Dedifferentiated amniotic fluid mesenchymal stem cell (primary cell): ENCODE measurements around the gene LYPD6.

Source experiments
- DNase-seq: peaks from one replicate; pipeline ENCODE4 v3.0.0-alpha.2; 2016; ENCODE audit errors: extremely low spot score

The LYPD6 gene

DNA sequence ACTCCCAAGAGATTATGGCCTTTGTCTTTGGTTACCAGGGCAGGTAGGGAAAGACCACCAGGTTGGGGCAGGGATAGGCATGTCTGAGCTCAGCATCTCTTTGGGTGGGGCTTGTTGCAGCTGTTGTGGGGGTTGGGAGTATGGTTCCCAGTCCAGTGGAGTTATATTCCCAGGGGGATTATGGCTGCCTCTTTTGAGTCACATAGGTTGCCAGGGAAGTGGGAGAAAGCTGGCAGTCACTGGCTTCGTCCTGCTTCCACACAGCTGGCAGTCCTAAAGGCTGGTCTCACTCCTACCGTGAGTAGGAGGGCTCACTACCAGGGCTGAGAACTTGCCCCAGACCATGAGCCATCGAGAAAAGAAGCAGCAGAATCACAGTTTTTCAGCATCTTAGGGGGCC is 79.1 kb downstream of the LYPD6 start:
- DNase-seq, result no peak

DNA sequence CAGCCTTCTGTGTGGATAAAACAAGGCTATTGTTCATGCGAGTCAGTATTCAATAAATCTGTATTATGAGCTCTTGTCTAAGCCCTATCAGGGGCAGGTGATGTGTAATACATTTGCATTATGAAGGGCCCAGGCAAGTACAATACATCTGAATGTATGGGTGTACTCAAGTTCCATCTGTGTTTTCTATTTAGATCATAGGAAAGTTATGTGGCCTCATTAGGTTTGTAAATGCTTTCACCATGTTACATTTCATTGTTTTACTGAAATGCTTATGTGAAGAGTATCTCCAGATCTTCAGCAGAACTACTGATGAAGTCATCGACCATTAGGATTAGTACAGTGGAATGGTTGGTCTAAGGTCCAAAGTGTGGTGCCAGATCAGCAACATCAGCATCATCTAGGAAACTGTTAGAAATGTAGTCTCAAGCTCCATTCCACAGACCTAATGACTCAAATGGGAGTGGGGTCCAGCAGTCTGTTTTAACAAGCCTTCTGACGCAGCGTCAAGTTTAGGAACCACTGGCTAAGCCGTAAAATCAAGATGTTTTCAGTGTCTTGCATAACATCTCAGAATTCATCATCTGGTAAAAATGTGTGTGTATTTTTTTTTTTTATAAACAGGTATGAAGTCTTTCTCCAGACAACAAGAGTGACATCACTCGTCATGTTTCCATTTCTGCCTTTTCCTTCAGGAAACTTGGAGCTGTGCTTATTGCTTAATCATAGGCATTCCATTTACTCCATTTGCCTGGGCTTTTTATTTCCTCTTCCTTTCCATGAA is 80.5 kb downstream of the LYPD6 start:
- peak; percentile 50 for DNase-seq

GRCh38 chr2:149413487-149413886 is 83.1 kb downstream of the LYPD6 start:
- no peak for DNase-seq

- no peak for DNase-seq
These were observed 84.7 kb downstream of the LYPD6 start for GRCh38 chr2:149415086-149415485.

DNA sequence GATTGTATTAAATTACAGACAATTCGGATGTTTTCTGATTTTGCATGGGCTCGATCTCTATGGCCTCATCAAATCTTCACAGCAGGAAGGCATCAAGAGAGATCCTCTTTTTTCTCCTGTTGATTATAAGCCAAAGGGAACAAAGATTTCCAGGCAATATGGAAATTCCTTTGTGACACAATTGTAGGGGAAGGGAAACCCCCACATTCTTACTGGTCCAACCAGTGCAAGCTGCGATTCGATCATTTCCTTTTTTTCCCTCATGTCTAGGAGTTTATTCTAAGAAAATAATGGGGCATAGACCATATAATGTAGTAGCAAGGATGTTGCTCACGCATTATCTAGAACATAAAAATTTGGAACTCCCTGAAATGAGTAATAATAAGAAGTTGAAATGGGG is 87.7 kb downstream of the LYPD6 start:
- DNase-seq, result no peak

DNA sequence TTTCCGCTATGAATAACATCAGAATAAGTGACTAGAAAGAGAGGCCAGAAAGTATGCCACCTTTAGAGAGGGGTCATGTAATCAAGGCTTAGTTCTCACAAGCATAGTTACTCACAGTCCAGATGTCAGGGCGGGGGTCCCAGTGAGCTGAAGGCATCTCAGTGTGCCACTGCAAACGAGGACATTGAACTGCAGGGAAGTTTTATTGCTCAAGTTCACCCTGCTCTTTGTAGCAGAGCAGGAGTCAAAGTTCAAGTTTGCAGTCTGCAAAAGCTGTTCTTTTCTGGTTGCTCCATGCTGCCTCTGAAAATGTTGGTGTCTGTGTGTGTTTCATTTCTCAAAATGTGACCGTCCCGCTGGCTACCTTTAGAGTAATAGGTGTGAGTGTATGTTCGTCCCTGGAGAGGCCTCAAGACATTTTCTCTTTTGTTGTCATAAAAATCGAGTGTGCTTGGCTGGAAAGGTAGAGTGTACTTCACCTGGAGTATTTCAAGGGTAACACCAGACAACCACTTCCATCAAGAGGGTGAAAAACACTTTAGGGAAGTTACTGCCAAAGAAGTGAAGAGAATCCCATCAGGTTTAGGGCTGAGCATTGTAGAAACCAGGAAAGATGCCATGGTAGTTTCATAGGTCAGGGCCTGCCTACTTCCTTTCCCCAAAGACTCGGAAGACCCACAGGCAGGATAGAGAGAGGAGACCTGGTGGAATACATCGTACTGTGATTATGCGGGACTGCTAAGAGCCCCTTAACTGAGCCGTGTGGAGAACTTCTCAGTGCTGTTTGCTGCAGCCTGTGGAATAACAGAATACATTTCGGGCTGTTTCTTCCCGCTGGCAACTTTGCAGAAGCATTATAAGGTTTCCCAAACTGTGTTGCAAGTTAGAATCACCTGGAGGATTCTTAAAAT is 89.9 kb downstream of the LYPD6 start:
- no peak for DNase-seq

DNA sequence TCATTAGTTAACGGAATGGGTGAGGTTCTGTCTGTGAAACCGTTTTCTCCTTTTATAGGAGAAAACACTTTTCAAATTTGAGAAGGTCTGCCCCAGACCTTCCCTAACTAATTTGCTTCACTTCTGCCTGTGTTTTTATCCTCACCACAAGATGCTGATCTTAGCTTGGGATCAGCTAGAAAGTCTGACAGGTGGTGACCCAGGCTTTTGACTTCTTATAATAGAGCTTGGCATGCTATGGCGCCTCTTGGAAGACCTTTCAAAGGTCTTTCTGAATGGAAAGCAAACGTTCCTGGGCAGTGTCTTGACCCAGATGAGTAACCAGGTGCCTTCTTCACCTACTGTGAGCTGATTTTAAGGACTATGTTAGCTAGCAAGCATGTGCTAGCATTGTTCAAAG is 91.4 kb downstream of the LYPD6 start:
- no peak for DNase-seq

- DNase-seq, result peak; percentile 44
These were observed 92.1 kb downstream of the LYPD6 start for GRCh38 chr2:149422337-149422990.

- no peak for DNase-seq
These were observed 92.6 kb downstream of the LYPD6 start for GRCh38 chr2:149422991-149423338.

DNA sequence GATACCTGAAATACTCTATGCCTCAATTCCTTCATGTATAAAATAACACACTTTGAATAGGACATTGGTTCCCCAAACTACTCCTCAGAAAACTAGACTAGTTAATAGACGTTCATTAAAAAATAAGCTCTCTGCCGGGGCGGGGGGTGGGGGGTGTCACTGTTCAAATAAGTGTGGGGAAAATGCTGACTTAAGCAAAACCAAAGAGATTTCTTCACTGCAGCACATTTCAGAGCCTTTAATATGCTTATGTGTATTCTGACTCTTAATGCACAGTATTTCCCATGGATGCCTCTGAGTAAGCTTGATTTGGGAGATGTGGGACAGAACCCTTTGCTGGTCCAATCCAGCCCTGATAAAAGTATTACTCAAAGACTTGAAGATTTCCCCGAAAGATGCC is 93.2 kb downstream of the LYPD6 start:
- DNase-seq, result no peak

DNA sequence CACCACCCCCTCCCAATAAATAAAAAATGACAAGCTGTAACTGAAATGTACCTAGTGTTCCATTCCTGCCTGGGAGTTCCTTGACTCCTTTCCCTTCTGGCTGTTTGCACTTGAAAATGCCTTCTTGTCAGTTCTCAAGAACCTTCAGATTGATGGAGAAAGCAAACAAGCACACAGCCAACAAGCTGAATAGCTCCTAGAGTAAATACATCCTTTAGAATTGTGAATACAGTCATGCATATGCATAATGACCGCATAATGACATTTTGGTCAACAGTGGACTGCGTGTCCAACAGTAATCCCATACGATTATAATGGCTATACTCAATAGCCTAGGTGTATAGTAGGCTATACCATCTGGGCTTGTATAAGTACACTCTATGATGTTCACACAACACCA is 97.0 kb downstream of the LYPD6 start:
- no peak for DNase-seq

- DNase-seq, result no peak
These were observed 98.4 kb downstream of the LYPD6 start for GRCh38 chr2:149428783-149429182.

- no peak for DNase-seq
These were observed 100.7 kb downstream of the LYPD6 start for GRCh38 chr2:149430743-149431736.

GRCh38 chr2:149438330-149438960 is 108.1 kb downstream of the LYPD6 start:
- no peak for DNase-seq

- no peak for DNase-seq
These were observed 110.9 kb downstream of the LYPD6 start for GRCh38 chr2:149441255-149441654.

DNA sequence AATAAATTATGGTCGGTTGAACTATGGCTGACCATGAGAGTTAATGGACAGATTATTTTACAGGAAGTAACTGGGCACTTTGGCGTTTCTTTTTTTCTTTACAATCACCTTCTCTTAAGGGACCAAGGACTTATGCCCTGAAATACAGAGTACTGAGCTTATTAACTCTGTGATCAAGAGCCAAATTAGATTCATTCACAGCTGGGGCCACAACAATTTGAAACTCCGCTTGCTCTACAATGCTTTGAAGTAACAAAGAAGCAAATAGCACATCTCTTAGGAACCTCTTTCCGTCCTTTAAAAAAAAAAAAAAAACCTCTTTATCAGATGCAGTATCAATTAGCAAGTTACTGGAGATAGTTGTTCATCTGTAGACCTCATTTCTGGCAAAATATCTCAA is 112.0 kb downstream of the LYPD6 start:
- DNase-seq, result no peak

- no peak for DNase-seq
These were observed 112.8 kb downstream of the LYPD6 start for GRCh38 chr2:149443150-149443549.

DNA sequence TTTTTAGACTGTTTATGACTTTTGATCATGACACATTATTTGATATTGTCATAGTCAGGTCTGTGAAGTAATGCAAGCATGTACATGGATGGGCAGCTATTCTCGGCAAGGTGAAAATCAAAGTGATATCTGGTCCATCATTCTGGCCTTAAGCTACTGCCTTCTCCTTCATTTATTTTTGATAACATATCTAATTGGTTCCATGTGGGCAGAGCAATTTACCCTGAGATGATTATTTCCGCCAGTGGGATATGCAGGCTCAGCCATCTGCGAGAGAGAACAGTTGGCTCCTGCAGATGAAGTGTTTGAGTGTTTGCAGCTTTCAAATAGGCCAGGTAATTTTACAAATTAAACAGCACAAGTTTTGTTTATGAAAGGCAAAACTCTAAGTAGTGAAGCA is 116.4 kb downstream of the LYPD6 start:
- no peak for DNase-seq

- DNase-seq, result no peak
These were observed 117.9 kb downstream of the LYPD6 start for GRCh38 chr2:149448315-149448714.

GRCh38 chr2:149449017-149449416 is 118.6 kb downstream of the LYPD6 start:
- no peak for DNase-seq
